NK-92 treated with Interleukin-12 subunit alpha and Interleukin-12 subunit beta, amount 100 ng/mL, for 24 hours (cell line): ENCODE measurements around the gene MAP3K5.
"Not testable (repeated sequence)": the region's sequence is repeated elsewhere in the genome, so short reads cannot be mapped to it uniquely, and the experiment has no call there.

Experiments
- DNase-seq: peaks from one replicate; lab custom pipeline; 2025; lab: John Stamatoyannopoulos, UW

Gene MAP3K5, protein sequence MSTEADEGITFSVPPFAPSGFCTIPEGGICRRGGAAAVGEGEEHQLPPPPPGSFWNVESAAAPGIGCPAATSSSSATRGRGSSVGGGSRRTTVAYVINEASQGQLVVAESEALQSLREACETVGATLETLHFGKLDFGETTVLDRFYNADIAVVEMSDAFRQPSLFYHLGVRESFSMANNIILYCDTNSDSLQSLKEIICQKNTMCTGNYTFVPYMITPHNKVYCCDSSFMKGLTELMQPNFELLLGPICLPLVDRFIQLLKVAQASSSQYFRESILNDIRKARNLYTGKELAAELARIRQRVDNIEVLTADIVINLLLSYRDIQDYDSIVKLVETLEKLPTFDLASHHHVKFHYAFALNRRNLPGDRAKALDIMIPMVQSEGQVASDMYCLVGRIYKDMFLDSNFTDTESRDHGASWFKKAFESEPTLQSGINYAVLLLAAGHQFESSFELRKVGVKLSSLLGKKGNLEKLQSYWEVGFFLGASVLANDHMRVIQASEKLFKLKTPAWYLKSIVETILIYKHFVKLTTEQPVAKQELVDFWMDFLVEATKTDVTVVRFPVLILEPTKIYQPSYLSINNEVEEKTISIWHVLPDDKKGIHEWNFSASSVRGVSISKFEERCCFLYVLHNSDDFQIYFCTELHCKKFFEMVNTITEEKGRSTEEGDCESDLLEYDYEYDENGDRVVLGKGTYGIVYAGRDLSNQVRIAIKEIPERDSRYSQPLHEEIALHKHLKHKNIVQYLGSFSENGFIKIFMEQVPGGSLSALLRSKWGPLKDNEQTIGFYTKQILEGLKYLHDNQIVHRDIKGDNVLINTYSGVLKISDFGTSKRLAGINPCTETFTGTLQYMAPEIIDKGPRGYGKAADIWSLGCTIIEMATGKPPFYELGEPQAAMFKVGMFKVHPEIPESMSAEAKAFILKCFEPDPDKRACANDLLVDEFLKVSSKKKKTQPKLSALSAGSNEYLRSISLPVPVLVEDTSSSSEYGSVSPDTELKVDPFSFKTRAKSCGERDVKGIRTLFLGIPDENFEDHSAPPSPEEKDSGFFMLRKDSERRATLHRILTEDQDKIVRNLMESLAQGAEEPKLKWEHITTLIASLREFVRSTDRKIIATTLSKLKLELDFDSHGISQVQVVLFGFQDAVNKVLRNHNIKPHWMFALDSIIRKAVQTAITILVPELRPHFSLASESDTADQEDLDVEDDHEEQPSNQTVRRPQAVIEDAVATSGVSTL (N-terminal part only)

GRCh38 chr6:136792410-136793262, at the start of gene MAP3K5:
Gene MAP3K5 (minus strand): TSS chr6:136792477. CDS start chr6:136792157, 320 bp downstream.
- DNase-seq, result peak; percentile 85

DNA sequence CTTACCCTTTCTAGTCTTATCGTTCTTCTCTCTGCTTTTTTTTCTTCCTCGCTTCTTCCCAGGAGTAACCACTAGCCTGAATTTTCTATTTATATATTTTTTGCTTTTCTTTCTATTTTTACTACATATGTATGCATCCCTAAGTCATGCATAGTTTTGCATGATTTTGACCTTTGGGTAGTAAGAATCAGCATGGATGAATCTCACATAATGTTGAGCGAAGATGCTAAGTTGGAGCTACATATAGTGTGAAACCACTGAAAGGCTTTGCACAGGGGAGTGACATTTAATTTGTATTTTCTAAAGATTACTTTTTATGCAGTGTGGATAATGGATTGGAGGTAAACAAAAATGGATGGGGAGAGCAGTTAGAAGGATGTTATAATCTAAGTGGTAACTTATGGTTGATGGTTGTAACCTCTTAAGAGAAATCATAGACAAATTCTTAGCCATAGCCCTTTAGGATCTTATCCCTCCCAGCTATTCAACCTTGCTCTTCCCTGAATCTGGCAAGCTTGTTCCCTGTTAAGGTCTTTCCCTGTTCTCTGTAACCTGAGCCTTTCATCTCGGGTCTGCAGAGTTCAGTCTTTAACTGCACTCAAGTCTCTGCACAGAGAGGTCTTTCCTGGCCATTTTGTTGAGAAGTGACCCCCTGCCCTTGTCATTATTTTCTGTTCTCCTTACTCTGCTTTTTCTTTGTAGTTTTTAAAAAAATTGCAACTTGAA, 48.2 kb upstream of the MAP3K5 start:
- DNase-seq, result no peak

DNA sequence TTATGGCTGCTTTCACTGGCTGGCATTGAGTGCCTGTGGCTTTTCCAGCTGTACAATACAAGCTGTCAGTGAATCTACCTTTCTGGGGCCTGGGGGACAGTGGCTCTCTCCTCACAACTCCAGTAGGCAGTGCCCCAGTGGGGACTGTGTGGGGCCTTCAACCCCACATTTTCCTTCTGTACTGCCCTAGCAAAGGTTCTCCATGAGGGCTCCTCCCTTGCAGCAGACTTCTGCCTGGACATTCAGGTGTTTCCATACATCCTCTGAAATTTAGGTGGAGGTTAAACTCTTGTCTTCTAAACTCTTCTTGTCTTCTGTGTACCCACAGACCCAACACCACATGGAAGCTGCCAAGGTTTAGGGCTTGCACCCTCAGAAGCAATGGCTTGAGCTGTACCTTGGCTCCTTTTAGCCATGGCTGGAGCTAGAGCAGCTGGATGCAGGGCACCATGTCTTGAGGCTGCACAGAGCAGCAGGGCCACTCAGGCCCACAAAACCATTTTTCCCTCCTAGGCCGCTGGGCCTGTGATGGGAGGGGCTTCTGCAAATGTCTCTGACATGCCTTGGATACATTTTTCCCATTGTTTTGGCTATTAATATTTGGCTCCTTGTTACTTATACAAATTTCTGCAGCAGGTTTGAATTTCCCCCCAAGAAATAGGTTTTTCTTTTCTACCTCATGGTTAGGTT, 39.7 kb upstream of the MAP3K5 start:
- no peak for DNase-seq

DNA sequence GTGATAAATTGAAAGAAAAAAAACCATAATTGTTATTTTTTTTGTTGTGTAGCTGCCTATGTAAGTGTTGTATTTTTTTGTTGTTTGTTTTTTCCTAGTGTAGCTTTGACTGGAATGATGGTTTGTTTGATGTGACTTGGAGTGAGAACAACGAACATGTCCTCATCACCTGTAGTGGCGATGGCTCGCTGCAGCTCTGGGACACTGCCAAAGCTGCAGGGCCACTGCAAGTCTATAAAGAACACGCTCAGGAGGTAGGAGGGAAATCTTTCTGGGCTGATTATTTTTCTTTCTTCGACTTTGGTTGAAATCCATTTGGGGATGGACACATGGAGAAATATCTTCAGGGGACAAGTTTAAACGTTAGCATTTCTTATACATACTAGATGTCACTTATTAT, 33.9 kb upstream of the MAP3K5 start:
- no peak for DNase-seq

GRCh38 chr6:136823128-136823660, 30.9 kb upstream of the MAP3K5 start:
- no peak for DNase-seq

GRCh38 chr6:136822376-136823127, 30.3 kb upstream of the MAP3K5 start, which contains the start of gene PEX7:
Gene PEX7 (plus strand): TSS chr6:136822592. CDS start chr6:136822666, 74 bp downstream.
- DNase-seq, result peak; percentile 80

DNA sequence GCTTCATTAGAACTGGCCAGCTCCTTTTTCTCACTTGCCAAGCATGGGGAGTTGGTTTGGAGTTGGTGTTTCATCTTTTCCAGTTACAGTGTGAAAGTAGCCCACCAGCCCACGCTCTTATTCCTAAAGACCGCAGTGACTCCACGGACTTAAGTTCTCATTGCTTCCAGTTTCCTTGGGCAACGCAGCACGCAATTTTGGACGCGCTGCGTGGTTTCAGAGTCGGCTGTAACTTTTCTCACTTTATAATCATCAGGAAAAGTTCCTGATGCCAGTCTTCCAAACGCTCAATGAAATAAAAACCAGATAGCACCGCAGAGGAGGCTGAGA, 29.7 kb upstream of the MAP3K5 start:
- DNase-seq, result peak; percentile 8

- no peak for DNase-seq
These were observed 28.3 kb upstream of the MAP3K5 start for GRCh38 chr6:136820561-136820960.

GRCh38 chr6:136816656-136817055, 24.4 kb upstream of the MAP3K5 start:
- DNase-seq, result no peak

- DNase-seq, result not testable (repeated sequence)
These were observed 23.3 kb upstream of the MAP3K5 start for GRCh38 chr6:136815608-136816007.

- DNase-seq, result no peak
These were observed 19.9 kb upstream of the MAP3K5 start for GRCh38 chr6:136812174-136812573.

DNA sequence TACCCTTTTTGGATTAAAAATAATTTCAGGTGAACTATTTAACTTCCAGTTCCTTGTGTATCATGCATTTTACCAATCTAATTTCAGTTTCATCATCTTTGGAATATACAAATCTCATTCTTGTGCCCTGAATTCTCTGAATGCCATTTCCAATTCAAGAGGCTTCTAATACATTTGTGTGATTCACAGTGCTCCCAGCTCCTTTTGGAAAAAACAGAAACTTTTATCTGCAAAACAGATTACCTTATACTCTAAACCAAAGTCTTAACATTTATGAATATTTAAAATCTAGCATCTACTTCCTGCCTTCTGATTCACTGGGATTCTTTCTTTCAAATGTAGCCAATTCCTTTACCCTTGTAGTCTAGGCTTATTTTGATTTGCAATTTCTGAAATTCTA, 19.0 kb upstream of the MAP3K5 start:
- no peak for DNase-seq

GRCh38 chr6:136809091-136809860, 17.0 kb upstream of the MAP3K5 start:
- DNase-seq, result no peak

DNA sequence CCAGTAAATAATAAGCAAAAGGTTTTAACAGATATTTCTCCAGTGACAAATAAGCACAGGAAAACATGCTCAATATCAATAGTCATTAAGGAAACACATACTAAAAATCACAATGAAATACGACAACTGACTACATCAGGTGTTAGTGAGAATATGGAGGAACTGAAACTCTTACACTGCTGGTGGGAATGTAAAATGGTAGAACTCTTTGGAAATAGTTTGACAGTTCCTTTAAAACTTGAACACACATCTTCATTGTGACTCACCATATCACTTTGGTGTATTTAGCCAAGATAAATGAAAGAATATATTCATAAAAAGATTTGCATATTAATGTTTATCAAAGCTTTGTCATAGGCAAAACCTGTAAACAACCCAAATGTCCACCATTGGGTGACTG, 11.3 kb upstream of the MAP3K5 start:
- DNase-seq, result no peak

DNA sequence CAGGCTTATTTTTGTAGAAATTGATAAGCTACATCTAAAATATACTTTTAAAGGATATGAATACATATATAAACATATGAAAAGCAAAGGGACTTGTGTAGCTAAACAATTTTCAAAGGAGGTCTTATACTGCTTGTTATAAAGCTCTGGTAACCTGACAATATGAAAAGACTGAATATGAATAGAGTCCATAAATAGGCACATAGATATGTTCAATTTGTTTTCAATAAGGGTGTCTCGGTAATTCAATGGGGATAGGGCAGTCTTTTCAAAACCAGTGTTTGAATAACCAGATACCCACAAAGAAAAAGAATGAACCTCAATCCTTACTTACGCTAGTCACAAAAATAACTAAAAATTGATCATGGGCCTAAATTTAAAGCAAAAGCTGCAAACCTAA, 9.3 kb upstream of the MAP3K5 start:
- no peak for DNase-seq

GRCh38 chr6:136798044-136798443, 5.8 kb upstream of the MAP3K5 start:
- no peak for DNase-seq

DNA sequence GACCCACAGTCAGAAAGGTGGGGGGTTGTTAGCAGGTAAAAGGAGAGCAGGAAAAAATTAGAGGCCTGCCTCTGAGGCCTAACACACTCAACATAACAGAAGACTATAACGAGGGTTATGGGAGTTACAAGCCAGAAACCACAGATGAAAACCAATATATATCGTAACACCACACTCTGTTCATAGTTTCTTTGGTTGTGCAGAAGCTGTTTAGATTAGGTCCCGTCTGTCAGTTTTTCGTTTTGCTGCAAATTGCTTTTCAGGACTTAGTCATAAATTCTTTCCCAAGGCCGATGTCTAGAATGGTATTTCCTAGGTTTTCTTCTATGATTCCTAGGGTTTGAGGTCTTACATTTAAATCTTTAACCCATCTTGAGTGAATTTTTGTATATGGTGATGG, 3.7 kb upstream of the MAP3K5 start:
- no peak for DNase-seq

DNA sequence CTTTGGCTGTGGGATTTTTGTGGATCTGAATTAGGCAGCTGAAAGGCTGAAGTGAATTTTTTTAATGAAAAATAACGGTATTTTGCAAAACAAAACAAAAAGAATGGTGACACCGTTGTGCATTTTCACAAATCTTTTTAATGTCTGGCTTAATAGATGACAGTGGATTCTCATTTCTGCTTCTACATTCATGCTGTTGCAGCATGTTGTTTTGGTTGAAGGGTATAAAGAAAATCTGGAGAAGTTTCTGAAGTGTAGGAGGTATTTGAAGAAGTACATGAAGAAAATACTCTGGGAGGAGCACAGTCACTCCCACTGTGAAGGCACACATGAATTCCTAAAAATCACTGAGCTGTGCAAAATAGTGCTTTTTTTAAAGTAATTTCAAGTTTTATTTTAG, 3.1 kb upstream of the MAP3K5 start:
- DNase-seq, result no peak
